GM23338 (cell line): Measurements from ENCODE around the gene TMEM151B.

Source experiments
- EZH2 ChIP-seq: fragments of 200-600 bp; sonication (generic); IDR thresholded peaks from one replicate; pipeline ENCODE4 v1.8.0; 2017; ENCODE audit warnings: antibody characterized with exemption, mild to moderate bottlenecking, low read depth; ENCODE audit not compliant: unreplicated experiment
- EZH2phosphoT487 ChIP-seq: fragments of 200-600 bp; sonication (generic); IDR thresholded peaks from one replicate; pipeline ENCODE4 v1.8.1; 2018; ENCODE audit warnings: antibody characterized with exemption; ENCODE audit not compliant: unreplicated experiment
- NANOG ChIP-seq: IDR thresholded peaks from 2 replicates; pipeline ENCODE4 v1.6.1; 2016; ENCODE audit warnings: antibody characterized with exemption, borderline replicate concordance
- POLR2AphosphoS5 ChIP-seq: IDR thresholded peaks from 2 replicates; pipeline ENCODE4 v1.6.1; 2016; ENCODE audit warnings: antibody characterized with exemption, low read depth
- STAT1 ChIP-seq: IDR thresholded peaks from one replicate; pipeline ENCODE4 v1.6.1; 2016; ENCODE audit warnings: antibody characterized with exemption; ENCODE audit not compliant: unreplicated experiment
- TF ChIP-seq, protein P1 (sequence below), 2 experiments: fragments of 200-600 bp in 1 of 2; sonication (generic) in 1 of 2; conservative IDR thresholded peaks; 2 replicates each; pipeline versions ENCODE4 v1.5.1 to v1.6.1; 2016 to 2017; ENCODE audit warnings: antibody characterized with exemption in 2 of 2, low read depth in 2 of 2, mild to moderate bottlenecking in 2 of 2, moderate library complexity in 1 of 2
- TF ChIP-seq, protein P2 (sequence below): IDR thresholded peaks from one replicate; pipeline ENCODE4 v1.6.1; 2018; ENCODE audit warnings: antibody characterized with exemption; ENCODE audit not compliant: unreplicated experiment

DNA sequence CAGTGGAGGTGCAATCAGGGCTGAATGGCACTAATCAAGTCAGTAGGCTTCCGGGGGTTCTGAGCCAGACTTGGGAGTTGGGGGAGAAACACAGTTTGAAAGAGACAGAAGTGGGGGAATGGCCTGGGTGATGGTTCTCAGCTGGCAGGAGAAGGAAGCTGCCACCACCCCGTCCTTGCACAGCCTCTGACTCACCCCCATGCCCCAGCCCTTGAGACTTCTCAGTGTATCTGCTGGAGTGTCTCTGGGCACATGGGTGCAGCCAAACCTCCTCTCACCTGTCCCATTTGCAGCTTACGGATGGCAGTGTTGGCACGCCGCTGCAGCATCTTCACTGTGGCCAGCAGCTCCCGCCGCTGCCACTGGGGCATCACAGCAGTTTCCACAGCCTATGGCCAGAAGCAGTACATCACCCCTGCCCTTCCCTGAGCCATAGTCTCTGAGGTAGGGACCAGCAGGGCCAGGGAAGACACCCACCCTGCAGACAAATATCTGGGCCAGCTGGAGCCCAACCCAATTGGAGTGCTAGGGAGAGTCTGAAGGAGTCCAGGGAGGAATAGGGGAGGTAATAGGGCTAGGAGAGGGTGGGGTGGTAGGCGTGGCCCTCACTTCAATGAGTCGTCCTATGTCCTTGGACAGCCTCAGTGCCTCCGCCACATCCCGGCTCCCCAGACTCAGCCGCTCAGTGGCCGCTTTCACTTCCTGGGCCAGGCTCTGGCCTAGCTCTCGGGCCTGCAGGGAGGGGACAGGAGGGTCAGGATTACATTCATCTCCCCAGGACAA lies 31.7 kb downstream of the TMEM151B start:
- TF ChIP-seq, protein P1, sequence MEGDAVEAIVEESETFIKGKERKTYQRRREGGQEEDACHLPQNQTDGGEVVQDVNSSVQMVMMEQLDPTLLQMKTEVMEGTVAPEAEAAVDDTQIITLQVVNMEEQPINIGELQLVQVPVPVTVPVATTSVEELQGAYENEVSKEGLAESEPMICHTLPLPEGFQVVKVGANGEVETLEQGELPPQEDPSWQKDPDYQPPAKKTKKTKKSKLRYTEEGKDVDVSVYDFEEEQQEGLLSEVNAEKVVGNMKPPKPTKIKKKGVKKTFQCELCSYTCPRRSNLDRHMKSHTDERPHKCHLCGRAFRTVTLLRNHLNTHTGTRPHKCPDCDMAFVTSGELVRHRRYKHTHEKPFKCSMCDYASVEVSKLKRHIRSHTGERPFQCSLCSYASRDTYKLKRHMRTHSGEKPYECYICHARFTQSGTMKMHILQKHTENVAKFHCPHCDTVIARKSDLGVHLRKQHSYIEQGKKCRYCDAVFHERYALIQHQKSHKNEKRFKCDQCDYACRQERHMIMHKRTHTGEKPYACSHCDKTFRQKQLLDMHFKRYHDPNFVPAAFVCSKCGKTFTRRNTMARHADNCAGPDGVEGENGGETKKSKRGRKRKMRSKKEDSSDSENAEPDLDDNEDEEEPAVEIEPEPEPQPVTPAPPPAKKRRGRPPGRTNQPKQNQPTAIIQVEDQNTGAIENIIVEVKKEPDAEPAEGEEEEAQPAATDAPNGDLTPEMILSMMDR (conservative IDR thresholded peaks at IDR 0.05; ENCODE audit: low read depth in 2 of 2), result no peak
- TF ChIP-seq POLR2AphosphoS5 (no peak), EZH2phosphoT487 (no peak), EZH2 (no peak), NANOG (no peak), STAT1 (no peak)
- TF ChIP-seq, protein P2, sequence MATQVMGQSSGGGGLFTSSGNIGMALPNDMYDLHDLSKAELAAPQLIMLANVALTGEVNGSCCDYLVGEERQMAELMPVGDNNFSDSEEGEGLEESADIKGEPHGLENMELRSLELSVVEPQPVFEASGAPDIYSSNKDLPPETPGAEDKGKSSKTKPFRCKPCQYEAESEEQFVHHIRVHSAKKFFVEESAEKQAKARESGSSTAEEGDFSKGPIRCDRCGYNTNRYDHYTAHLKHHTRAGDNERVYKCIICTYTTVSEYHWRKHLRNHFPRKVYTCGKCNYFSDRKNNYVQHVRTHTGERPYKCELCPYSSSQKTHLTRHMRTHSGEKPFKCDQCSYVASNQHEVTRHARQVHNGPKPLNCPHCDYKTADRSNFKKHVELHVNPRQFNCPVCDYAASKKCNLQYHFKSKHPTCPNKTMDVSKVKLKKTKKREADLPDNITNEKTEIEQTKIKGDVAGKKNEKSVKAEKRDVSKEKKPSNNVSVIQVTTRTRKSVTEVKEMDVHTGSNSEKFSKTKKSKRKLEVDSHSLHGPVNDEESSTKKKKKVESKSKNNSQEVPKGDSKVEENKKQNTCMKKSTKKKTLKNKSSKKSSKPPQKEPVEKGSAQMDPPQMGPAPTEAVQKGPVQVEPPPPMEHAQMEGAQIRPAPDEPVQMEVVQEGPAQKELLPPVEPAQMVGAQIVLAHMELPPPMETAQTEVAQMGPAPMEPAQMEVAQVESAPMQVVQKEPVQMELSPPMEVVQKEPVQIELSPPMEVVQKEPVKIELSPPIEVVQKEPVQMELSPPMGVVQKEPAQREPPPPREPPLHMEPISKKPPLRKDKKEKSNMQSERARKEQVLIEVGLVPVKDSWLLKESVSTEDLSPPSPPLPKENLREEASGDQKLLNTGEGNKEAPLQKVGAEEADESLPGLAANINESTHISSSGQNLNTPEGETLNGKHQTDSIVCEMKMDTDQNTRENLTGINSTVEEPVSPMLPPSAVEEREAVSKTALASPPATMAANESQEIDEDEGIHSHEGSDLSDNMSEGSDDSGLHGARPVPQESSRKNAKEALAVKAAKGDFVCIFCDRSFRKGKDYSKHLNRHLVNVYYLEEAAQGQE, result no peak
